Stomach smooth muscle (tissue), 2 donors: ENCODE measurements around the gene DPEP2NB.
"Not testable (repeated sequence)": the region's sequence is repeated elsewhere in the genome, so short reads cannot be mapped to it uniquely, and the experiment has no call there.

Experiments used
- H3K27ac ChIP-seq: one replicate; pipeline ENCODE4 v1.7.0; 2013; ENCODE audit warnings: mild to moderate bottlenecking, low read length, inconsistent platforms
- H3K27me3 ChIP-seq, 2 donors: one replicate each; pipeline ENCODE4 v1.7.0; 2013; ENCODE audit warnings: low read length in 2 of 2; ENCODE audit not compliant: insufficient read depth in 2 of 2, control insufficient read depth in 1 of 2
- H3K36me3 ChIP-seq, 2 donors: one replicate each; pipeline ENCODE4 v1.7.0; 2013; ENCODE audit warnings: low read length in 2 of 2; ENCODE audit not compliant: control insufficient read depth in 2 of 2, insufficient read depth in 2 of 2
- H3K4me1 ChIP-seq: one replicate; pipeline ENCODE4 v1.7.0; 2013; ENCODE audit warnings: low read length; ENCODE audit not compliant: control insufficient read depth, insufficient read depth
- H3K4me3 ChIP-seq, 2 donors: one replicate each; pipeline ENCODE4 v1.7.0; 2013; ENCODE audit warnings: low read length in 2 of 2
- H3K9ac ChIP-seq, 2 donors: one replicate each; pipeline ENCODE4 v1.7.0; 2013; ENCODE audit warnings: low read length in 2 of 2, mild to moderate bottlenecking in 1 of 2
- H3K9me3 ChIP-seq, 2 donors: one replicate each; pipeline ENCODE4 v1.7.0; 2013; ENCODE audit warnings: low read length in 2 of 2; ENCODE audit not compliant: control insufficient read depth in 2 of 2
- donor health status: healthy.
- donor health status: Pancreatic carcinoma.

DPEP2NB gene

DNA sequence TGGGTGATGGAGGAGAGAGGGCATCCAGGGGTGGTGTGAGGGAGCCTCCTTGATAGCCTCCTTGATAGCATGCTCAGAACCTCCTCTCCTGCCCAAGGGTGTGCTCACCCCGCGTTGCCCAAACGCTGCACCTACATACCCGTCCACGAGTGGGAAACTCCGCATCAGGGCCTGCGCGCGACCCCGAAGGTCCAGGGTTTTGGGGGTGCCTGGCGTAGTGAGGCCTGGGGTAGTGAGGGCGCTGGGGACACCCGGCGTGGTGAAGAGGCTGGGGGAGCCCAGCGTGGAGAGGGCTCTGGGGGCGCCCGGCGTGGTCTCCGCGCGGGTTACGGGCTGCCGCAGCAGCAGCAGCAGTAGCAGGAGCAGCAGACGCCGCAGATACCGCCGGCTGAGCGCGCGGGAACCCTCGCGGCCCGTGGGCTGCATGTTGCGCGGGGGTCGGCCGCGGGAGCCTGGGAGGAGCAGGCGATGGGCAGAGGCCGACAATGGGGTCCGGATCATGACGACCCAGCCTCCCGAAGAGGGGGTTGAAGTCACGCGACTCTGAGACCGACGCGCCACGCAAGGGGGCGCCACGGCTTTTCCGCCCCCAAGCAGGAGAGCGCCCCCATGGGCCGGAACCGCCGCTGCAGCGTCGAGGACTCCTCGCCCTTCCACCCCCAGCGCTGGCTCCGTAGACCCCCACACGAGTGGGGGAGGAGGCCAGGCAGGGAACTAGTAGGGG lies 35.6 kb downstream of the DPEP2NB start, which contains the start of gene DPEP3:
Gene DPEP3 (minus strand): TSS at position 545 of the 724 bp plus-strand sequence. CDS start 119 bp downstream, at position 426.
- Histone ChIP-seq H3K4me1 (no peaks in the 10 kb centered on the region), H3K27me3 (peaks cover 0 to 4% of the 10 kb centered on the region in 2 donors), H3K9ac (no peak within 1 kb of the TSS), H3K36me3 (no peaks in the 10 kb centered on the region), H3K27ac (no peak within 1 kb of the TSS), H3K9me3 (no peaks in the 10 kb centered on the region), H3K4me3 (no peak within 1 kb of the TSS)

DNA sequence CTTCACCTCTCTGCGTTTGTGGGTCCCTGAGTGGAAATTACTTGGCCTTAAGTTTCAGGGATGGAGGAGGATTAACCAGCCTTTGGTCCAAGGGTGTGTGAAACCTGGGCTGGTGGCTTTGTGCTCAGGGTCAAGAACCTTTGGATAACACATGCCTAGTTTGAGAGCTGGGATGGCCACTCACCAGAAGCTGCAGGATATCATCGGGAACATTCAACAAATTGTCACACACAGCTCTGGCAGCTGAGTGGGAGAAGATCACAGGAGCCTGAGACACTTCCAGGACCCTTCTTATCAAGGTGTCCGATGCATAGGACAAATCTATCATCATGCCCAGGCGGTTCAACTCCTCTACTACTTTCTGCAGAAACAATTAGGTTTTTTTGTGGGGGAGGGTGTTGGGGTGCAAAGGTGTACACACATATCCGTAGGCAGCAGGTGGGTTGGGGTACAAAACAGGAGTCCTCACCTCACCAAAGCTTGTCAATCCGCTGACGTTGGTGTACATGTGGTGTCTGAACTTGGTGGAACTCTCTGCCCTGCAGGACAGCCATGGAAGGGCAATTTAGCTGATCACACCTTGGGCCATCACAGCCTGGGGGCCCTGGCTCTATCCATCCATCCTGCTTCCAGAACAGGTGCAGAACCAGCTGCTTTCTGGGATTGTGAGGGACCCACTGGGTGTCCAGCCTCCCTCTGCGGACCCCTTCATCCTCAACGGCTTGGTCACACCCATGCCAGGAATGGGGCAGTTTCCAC lies 38.1 kb downstream of the DPEP2NB start:
- Histone ChIP-seq H3K36me3 (no peaks in the 10 kb centered on the region), H3K27me3 (peaks cover 0 to 4% of the 10 kb centered on the region in 2 donors), H3K9me3 (no peaks in the 10 kb centered on the region), H3K27ac (no peak overlapping the region), H3K4me1 (no peaks in the 10 kb centered on the region), H3K9ac (no peak overlapping the region), H3K4me3 (no peak overlapping the region)

DNA sequence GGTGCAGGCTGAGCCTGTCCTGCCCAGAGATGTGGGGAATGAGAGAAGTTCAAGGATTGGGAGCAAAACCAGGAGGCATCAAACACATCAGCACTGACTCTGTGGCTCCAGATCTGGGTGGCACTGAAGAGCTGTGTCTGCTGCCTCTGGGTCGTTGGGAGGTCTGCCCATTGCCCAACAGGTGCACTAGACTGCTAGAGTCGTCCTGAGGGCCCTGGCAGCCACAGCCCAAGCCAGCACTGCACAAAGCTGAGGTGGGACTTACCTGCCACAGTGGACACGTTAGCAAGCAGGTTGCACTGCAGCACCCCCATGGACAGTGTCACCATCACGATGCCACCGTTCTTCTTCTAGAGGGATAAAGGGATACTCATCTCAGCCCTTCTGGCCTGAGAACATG lies 38.7 kb downstream of the DPEP2NB start:
- Histone ChIP-seq H3K36me3 (no peaks in the 10 kb centered on the region), H3K9ac (no peak overlapping the region), H3K4me1 (no peaks in the 10 kb centered on the region), H3K27me3 (peaks cover 0 to 4% of the 10 kb centered on the region in 2 donors), H3K9me3 (no peaks in the 10 kb centered on the region), H3K4me3 (no peak overlapping the region), H3K27ac (no peak overlapping the region)

DNA sequence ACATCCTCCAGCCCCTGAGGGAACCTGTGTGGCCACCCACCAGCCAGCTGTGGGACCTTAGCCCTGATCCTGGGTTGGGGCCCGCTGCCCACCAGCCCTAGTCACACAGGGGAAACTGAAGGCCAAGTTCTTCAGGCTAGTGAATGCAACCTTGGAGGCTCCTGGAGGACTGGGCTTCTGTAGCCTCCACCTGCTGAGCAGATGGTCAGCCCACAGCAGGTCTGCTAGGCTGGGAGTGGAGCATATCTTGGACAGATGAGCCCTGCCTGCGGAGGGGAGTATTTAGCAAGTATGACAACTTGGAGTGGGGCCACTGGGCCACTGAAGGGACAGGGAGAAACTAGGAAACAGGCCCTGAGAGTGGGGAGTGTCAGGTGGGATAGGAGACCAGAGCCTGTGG lies 39.5 kb downstream of the DPEP2NB start:
- Histone ChIP-seq H3K4me3 (no peak overlapping the region), H3K36me3 (no peaks in the 10 kb centered on the region), H3K27me3 (peaks cover 0 to 4% of the 10 kb centered on the region in 2 donors), H3K27ac (no peak overlapping the region), H3K4me1 (no peaks in the 10 kb centered on the region), H3K9ac (no peak overlapping the region), H3K9me3 (no peaks in the 10 kb centered on the region)

DNA sequence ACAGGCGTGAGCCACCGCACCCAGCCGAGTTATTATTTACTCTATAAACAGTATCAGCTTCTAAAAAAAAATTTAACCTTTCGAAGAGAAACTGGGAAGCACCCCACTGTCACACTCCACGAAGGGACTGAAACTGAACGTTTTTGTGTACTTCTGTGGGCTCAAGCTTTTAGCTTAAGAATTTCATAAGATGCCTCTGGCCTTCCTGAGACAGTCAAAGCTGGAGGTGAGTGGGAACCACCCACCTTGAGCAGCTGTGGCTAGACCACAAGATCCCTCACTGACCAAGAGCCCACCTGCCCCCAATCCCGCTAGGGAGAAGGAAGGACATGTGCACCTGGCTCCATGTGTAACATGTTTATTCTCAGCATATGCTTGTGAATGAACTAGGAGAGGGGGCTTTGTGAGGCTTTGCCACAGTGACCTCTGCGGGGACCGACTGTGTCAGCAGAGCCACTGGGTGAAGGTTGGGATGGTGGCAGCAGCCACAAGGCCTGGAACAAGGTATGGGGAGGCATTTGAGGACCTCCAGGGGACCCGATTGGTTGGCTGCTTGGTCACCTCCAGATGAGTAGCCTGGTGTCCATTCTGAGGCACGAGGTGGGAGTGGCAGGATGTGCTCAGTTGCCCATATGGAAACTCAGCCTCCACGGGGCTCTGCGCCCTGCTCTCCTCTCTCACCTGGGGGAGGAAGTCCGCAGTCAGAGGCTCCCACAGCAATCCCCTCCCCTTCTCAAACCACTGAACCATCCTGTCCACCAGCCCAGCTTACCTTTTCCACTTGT lies 40.2 kb downstream of the DPEP2NB start:
- Histone ChIP-seq H3K27ac (no peak overlapping the region), H3K9ac (no peak overlapping the region), H3K9me3 (no peaks in the 10 kb centered on the region), H3K4me3 (no peak overlapping the region), H3K27me3 (peaks cover 0 to 4% of the 10 kb centered on the region in 2 donors), H3K36me3 (no peaks in the 10 kb centered on the region), H3K4me1 (no peaks in the 10 kb centered on the region)

DNA sequence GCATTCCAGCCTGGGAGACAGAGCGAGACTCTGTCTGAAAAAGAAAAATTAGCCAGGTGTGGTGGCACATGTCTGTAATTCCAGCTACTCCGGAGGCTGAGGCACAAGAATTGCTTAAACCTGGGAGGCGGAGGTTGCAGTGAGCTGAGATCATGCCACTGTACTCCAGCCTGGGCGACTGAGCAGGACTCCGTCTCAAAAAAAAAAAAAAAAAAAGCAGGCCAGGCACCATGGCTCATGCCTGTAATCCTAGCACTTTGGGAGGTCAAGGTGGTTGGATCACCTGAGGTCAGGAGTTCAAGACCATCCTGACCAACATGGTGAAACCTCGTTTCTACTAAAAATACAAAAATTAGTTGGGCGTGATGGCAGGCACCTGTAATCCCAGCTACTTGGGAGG lies 43.4 kb downstream of the DPEP2NB start:
- not testable (repeated sequence) for H3K27me3 ChIP-seq, H3K9me3 ChIP-seq, H3K4me1 ChIP-seq, H3K9ac ChIP-seq, H3K36me3 ChIP-seq, H3K27ac ChIP-seq, H3K4me3 ChIP-seq

DNA sequence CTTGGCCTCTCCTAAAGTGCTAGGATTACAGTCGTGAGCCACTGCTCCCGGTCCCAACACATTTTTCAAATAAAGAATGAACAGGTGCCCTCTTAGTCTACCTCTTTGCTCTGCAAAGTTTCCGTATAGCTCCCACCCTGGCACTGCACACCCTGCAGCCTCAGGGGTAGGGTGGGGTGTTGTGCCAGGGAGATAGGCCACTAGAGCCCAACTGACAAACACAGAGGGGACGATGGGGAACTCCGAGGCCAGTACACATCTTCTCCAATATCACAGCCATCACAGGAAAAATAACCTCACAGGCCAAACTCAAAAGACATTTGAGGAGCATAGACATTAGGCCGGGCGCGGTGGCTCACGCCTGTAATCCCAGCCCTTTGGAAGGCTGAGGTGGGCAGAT lies 44.6 kb downstream of the DPEP2NB start:
- Histone ChIP-seq H3K9ac (no peak overlapping the region), H3K27ac (no peak overlapping the region), H3K9me3 (no peaks in the 10 kb centered on the region)

DNA sequence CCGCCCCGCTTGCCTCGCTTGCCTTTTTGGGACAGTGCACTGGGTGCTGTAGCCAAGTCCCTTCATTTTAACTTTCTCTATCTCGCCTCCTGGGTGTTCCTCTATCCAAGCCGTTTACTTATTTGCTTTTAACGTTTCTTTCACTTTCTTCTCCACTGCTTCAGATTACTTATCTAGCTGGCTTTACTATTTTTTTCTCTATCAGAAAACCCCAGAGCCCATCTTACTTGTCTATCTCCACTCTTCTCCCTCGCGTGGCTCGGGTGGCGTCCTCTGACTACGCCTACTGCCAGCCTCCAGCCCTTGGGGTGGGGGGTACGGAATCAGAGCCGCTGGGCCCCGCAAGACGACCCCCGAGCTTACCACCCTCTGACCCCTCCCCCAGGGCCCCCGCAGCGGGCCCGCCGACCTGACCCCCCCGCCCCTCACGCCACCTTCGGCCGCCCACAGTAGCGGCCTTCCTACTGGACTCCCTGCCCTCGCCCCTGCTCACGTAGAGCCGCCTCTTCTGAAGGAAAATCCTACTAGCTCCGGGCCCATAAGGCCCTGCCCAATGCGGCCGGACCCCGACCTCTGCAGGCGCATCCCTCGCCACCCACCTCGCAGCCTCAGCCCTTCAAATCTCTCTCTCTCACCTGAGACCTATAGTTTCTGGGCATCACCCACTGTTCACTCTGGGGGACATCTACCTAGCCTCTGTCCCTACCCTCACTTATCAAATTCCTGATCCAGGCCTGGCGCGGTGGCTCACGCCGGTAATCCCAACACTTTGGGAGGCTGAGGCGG lies 46.3 kb downstream of the DPEP2NB start:
- peaks cover 35% of the 10 kb centered on the region for H3K4me1 ChIP-seq
- peak overlapping the region; percentile 94 to 96 for H3K4me3 ChIP-seq
- peak overlapping the region; percentile 89 for H3K27ac ChIP-seq
- H3K9ac ChIP-seq: peak overlapping the region; percentile 90 to 95
- peaks cover 0 to under 1% of the 10 kb centered on the region in 2 donors for H3K36me3 ChIP-seq
- H3K9me3 ChIP-seq: no peaks in the 10 kb centered on the region
- H3K27me3 ChIP-seq: no peaks in the 10 kb centered on the region

More for the DNA sequence above, 44.6 kb downstream of the DPEP2NB start:
- peaks cover 19% of the 10 kb centered on the region for H3K4me1 ChIP-seq
- no peaks in the 10 kb centered on the region for H3K27me3 ChIP-seq
- no peaks in the 10 kb centered on the region for H3K36me3 ChIP-seq
- no peak overlapping the region for H3K4me3 ChIP-seq

DNA sequence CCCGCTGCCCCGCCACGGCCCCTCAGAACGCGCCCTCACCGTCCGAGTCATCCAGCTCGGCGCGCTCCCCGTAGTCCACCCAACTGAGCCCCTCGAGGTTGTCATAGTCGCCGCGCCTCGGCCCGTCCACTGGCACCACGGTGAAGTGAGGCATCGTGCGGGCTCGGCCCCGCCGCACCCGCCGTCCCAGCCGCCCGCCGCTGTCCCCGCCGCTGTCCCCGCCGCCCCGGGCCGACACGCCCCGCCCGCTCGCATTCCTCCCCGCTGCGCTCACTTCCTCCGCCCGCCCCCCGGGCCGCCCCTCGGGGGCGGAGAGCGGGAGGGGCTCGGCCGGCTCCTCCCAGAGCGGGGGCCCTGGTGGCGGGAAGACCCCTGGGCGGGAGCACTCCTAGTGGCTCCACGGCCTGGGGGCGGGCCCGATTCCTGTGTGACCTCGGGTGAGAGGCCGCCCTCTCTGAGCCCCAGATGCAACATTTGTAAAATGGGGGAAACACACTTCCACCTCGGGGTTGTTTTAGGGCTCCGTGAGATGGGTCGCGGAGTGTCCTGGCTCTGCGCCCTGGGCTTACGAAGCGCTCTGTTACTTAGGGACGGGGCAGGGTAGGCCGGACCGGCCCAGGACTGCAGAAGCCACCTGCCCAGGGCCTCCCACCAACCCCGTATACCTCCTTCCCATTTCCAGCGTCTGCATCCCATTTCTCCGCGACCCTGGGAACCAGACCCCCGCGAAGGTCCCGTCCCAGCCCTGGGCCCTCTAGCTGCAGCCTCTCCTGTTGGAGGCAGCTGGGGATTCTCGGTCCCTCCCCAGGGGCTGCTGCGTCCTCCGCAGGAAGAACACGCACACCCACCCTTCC lies 47.1 kb downstream of the DPEP2NB start, which contains the start of gene SLC12A4:
Gene SLC12A4 (minus strand): TSS at position 238 of the 854 bp plus-strand sequence. CDS start 84 bp downstream, at position 154.
- peak within 1 kb of the TSS; percentile 95 for H3K9ac ChIP-seq
- H3K27ac ChIP-seq: peak within 1 kb of the TSS; percentile 89
- no peaks in the 10 kb centered on the region for H3K9me3 ChIP-seq
- H3K4me1 ChIP-seq: peaks cover 44% of the 10 kb centered on the region
- peaks cover 0 to 2% of the 10 kb centered on the region in 2 donors for H3K36me3 ChIP-seq
- H3K27me3 ChIP-seq: no peaks in the 10 kb centered on the region
- H3K4me3 ChIP-seq: peak within 1 kb of the TSS; percentile 96 to 97
